ENCODE results near the gene TMC2.

TMC2 gene

DNA sequence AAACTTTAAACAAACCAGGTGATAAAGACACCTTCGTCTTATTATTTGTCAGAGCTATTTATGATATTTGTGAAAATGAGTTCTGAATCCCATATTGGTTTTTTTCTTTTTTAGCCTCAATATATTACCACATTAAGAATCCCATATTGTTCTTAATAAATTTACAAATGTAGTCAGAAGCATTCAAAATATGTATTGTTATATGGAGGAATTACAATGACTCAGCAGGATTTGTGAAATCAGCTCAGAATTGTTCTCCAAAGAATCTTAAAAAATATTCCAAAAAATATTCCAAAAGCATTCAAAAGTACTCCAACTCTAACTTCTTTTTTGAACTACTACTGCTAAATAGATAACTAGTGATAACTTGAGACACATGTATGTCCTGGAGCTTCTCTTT lies 21.2 kb upstream of the TMC2 start:
- TF ChIP-seq, protein P1, sequence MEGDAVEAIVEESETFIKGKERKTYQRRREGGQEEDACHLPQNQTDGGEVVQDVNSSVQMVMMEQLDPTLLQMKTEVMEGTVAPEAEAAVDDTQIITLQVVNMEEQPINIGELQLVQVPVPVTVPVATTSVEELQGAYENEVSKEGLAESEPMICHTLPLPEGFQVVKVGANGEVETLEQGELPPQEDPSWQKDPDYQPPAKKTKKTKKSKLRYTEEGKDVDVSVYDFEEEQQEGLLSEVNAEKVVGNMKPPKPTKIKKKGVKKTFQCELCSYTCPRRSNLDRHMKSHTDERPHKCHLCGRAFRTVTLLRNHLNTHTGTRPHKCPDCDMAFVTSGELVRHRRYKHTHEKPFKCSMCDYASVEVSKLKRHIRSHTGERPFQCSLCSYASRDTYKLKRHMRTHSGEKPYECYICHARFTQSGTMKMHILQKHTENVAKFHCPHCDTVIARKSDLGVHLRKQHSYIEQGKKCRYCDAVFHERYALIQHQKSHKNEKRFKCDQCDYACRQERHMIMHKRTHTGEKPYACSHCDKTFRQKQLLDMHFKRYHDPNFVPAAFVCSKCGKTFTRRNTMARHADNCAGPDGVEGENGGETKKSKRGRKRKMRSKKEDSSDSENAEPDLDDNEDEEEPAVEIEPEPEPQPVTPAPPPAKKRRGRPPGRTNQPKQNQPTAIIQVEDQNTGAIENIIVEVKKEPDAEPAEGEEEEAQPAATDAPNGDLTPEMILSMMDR (IDR thresholded peaks at IDR 0.05), result no peak

DNA sequence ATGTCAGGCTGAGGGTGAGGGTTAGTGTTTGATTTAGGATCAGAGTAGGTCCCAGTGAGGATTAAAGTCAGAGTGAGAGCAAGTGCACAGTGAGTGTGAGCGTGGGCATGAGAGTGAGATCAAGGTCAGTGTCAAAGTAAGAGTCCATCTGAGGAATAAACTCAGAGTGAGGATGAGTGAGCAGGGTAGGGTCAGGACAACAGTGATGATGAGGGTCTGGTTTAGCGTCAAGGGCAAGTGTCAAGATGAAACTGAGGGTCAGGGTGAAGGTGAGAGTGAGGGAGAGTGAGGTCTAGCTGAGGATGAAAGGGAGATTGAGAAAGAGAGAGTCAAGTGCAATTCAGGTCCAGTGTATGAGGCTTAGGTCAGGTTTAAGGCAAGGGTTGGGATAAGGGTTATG lies 20.0 kb upstream of the TMC2 start:
- TF ChIP-seq, protein P1 (IDR thresholded peaks at IDR 0.05), result no peak

DNA sequence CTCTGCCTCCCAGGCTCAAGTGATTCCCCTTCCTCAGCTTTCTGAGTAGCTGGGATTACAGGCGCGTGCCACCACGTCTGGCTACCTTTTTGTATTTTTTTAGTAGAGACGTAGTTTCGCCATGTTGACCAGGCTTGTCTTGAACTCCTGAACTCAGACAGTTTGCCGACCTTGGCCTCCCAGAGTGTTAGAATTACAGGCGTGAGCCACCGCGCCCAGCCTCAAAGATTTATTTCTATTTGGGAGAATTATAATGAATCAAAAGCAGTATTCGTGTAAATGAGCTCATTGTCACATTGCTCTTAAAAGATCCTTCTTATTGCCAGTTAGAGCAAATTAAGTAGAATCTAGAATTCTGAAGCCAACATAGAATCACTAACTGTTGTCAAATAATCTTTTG lies 18.3 kb upstream of the TMC2 start:
- TF ChIP-seq, protein P1 (IDR thresholded peaks at IDR 0.05), result no peak

DNA sequence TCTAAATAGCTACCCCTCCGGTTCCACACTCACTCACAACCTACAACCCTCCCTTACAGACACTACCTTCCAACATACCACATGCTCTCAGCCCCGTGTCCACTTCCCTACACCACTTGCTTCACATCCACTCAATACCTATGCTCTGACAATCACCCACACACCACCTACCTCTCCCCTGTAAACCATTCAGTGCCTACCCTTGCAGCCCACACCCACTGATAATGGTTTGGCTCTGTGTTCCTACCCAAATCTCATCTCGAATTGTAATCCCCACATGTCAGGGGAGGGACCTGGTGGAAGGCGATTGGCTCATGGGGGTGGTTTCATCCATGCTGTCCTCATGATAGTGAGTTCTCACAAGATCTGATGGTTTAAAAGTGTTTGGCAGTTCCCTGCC lies 17.8 kb upstream of the TMC2 start:
- TF ChIP-seq, protein P1 (IDR thresholded peaks at IDR 0.05), result no peak

DNA sequence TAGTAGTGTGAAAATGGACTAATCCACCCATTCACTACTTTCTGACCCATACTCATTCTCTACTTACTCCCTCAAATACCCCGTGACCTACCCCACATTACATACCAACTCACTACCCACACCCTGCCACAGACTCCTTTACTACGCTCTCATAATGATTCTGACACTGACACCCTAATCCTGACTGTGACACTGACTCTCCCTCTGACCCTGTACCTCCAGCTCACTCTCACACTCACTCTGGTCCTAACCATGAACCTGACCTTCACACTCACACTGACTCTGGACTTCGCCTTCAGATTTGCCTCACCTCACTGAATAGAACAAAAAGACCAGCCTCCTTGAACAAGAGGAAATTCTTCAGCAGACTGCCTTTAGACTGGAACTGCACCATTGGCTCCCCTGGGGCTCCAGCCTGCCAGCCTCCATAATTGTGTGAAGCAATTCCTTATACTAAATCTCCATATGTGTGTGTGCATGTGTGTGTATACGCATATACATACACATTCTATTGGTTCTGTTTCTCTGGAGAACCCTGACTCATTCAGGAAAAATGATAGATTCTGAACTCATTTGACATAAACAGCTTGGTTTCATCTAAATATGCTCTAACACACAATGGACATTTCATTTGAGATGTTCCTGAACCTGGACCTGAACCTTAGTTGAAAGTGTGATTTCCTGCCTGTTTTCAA lies 17.1 kb upstream of the TMC2 start:
- TF ChIP-seq, protein P1 (IDR thresholded peaks at IDR 0.05), result no peak

DNA sequence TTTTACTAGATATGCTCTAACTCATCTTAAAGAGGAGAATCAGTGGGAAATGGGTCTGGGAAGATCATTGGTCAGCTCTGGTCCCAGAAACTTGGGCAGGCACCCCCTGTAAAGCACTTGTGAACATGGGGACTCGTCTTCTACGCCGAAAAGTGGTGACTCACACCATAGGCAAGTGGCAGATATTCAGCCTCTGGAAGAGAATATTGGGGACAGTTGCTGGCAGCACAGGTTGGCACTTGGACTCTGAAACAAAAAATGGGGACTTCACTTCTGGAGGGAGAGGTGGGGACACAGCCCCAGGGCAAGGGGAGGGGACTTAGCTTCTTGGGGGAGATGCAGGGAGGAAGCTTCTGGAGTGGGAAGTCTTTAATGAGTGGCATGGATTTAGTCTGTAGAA lies 15.8 kb upstream of the TMC2 start:
- TF ChIP-seq, protein P1 (IDR thresholded peaks at IDR 0.05), result no peak

DNA sequence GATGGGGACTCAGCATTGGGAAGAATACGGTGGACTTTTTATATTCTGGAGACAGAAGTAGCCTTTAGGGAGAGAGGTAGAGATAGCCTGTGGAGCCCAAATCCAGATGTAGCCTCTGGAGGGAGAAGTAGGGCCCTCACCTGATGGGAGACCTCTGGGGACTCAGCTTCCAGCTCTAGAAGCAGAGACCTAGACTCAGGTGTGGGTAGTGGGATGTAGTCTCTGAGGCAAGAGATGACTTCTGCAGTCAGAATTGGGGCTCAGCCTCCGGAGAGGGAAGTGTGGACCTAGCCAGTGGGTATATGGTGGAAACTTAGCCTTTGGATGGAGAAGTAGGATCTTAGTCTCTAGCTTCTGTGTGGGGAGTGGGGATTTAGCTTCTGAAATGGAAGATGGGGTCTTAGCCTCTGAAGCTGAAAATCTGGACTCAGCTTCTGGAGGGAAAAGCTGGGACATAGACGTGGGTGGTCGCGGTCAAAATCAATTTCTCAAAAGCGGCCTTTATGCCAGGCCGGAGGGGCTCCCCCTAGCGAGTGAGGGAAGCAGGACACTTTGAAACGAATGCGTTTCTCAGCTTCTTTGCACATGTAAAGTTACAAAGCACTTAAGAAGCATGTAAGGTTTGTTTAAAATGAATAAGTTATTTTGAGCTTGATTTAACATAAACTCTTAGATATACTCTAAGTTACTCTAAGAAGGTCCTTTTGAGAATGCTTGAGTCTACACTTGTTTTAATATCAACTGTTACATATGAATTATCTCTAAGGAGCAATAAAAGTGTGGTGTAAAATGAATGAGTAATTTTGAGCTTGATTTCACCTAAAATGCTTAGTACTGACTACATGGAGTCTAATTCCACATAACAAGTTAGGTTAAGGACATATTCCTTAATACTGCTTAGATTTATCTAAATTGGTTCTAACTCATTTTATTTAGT lies 14.7 kb upstream of the TMC2 start:
- TF ChIP-seq, protein P1 (IDR thresholded peaks at IDR 0.05), result peak; percentile 96

All from LNCAP (cell line).